Upper lobe of left lung (tissue), 4 donors: Measurements from ENCODE around the gene MLNR.

Experiments used
- CTCF ChIP-seq, 6 experiments: fragments of 450-650 bp in 4 of 6; fragments of 200-600 bp in 2 of 6; sonication (generic) in 2 of 6; IDR thresholded peaks; one replicate each; pipeline ENCODE4 v1.5.1; 2016 to 2019; ENCODE audit warnings: antibody characterized with exemption in 6 of 6
- EP300 ChIP-seq, 4 donors: sonication (generic); formaldehyde crosslinking; IDR thresholded peaks; one replicate each; pipeline ENCODE4 v1.5.1; 2017; ENCODE audit warnings: antibody characterized with exemption in 4 of 4, control low read depth in 2 of 4
- POLR2A ChIP-seq, 4 donors: fragments of 450-650 bp; IDR thresholded peaks; one replicate each; pipeline ENCODE4 v1.5.1; 2016 to 2017; ENCODE audit warnings: antibody characterized with exemption in 4 of 4, mild to moderate bottlenecking in 2 of 4
- POLR2AphosphoS5 ChIP-seq, 2 donors: sonication (generic); formaldehyde crosslinking; IDR thresholded peaks; one replicate each; pipeline ENCODE4 v1.5.1; 2017; ENCODE audit warnings: antibody characterized with exemption in 2 of 2

DNA sequence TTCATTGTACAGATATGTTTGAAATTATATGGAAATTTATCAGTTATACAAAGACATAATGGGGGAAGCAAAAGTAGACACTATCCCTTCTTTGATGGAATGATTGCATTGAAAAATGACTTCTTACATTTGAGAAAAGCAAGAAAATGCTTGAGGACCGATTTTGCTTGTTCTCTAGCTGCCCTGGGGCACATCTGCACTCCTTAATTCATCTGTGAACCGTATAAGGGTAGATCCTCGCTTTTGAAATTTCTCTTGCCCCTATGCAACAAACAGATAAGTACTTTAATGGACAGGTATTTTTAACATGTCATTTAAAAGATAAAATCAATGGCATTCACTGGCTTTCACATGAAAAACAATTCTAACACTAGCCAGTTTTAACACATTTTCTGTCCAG, 13.5 kb upstream of the MLNR start:
- TF ChIP-seq POLR2A (IDR thresholded peaks at IDR 0.05) (no peak), CTCF (IDR thresholded peaks at IDR 0.05) (no peak), EP300 (IDR thresholded peaks at IDR 0.05) (no peak), POLR2AphosphoS5 (IDR thresholded peaks at IDR 0.05) (no peak)
